ENCODE measurements around the gene CHRNA5.

The CHRNA5 gene

GRCh38 chr15:78565951-78566774 is 843 bp downstream of the CHRNA5 start:
- peak; percentile 22 for DNase-seq (ENCODE audit: low read depth, low spot score)
- Histone ChIP-seq H3K4me1 (ENCODE audit: insufficient read depth, insufficient read length) (peaks cover 4% of the 10 kb centered on the region), H3K36me3 (ENCODE audit: insufficient read depth, insufficient read length, low read length) (no peaks in the 10 kb centered on the region), H3K27me3 (ENCODE audit: insufficient read depth, insufficient read length) (no peaks in the 10 kb centered on the region), H3K9ac (ENCODE audit: insufficient read length, low read depth) (peak overlapping the region; percentile 81), H3K9me3 (ENCODE audit: insufficient read depth, low read length) (no peaks in the 10 kb centered on the region), H3K4me3 (ENCODE audit: insufficient read length, low read depth) (peak overlapping the region; percentile 85)
- TF ChIP-seq YY1 (IDR thresholded peaks at IDR 0.05; ENCODE audit: insufficient read depth, insufficient read length): no peak
- no peak for TF ChIP-seq SUZ12 (IDR thresholded peaks at IDR 0.05; ENCODE audit: extremely low read depth, insufficient read depth, insufficient read length)
- TF ChIP-seq ZNF274 (IDR thresholded peaks at IDR 0.05; ENCODE audit: low read depth, low read length): no peak

GRCh38 chr15:78567531-78567930 is 2.2 kb downstream of the CHRNA5 start:
- Histone ChIP-seq H3K27me3 (ENCODE audit: insufficient read depth, insufficient read length) (no peaks in the 10 kb centered on the region), H3K9ac (ENCODE audit: insufficient read length, low read depth) (no peak overlapping the region), H3K9me3 (ENCODE audit: insufficient read depth, low read length) (no peaks in the 10 kb centered on the region), H3K4me1 (ENCODE audit: insufficient read depth, insufficient read length) (peaks cover 4% of the 10 kb centered on the region), H3K4me3 (ENCODE audit: insufficient read length, low read depth) (no peak overlapping the region), H3K36me3 (ENCODE audit: insufficient read depth, insufficient read length, low read length) (no peaks in the 10 kb centered on the region)
- DNase-seq (ENCODE audit: low read depth, low spot score): no peak
- TF ChIP-seq ZNF274 (IDR thresholded peaks at IDR 0.05; ENCODE audit: low read depth, low read length) (no peak), SUZ12 (IDR thresholded peaks at IDR 0.05; ENCODE audit: extremely low read depth, insufficient read depth, insufficient read length) (no peak), YY1 (IDR thresholded peaks at IDR 0.05; ENCODE audit: insufficient read depth, insufficient read length) (no peak)

- Histone ChIP-seq H3K27me3 (ENCODE audit: insufficient read depth, insufficient read length) (no peaks in the 10 kb centered on the region), H3K9ac (ENCODE audit: insufficient read length, low read depth) (no peak overlapping the region), H3K4me3 (ENCODE audit: insufficient read length, low read depth) (no peak overlapping the region), H3K36me3 (ENCODE audit: insufficient read depth, insufficient read length, low read length) (no peaks in the 10 kb centered on the region), H3K4me1 (ENCODE audit: insufficient read depth, insufficient read length) (no peaks in the 10 kb centered on the region), H3K9me3 (ENCODE audit: insufficient read depth, low read length) (no peaks in the 10 kb centered on the region)
- TF ChIP-seq ZNF274 (IDR thresholded peaks at IDR 0.05; ENCODE audit: low read depth, low read length) (no peak), YY1 (IDR thresholded peaks at IDR 0.05; ENCODE audit: insufficient read depth, insufficient read length) (no peak), SUZ12 (IDR thresholded peaks at IDR 0.05; ENCODE audit: extremely low read depth, insufficient read depth, insufficient read length) (no peak)
- DNase-seq (ENCODE audit: low read depth, low spot score): no peak
Measured at GRCh38 chr15:78570710-78571109, 5.4 kb downstream of the CHRNA5 start.

- no peak for TF ChIP-seq SUZ12 (IDR thresholded peaks at IDR 0.05; ENCODE audit: extremely low read depth, insufficient read depth, insufficient read length)
- TF ChIP-seq YY1 (IDR thresholded peaks at IDR 0.05; ENCODE audit: insufficient read depth, insufficient read length): no peak
- TF ChIP-seq ZNF274 (IDR thresholded peaks at IDR 0.05; ENCODE audit: low read depth, low read length): no peak
- H3K9ac ChIP-seq (ENCODE audit: insufficient read length, low read depth): no peak overlapping the region
Measured at GRCh38 chr15:78571382-78571781, 6.1 kb downstream of the CHRNA5 start.

GRCh38 chr15:78573416-78573815 is 8.1 kb downstream of the CHRNA5 start:
- Histone ChIP-seq H3K4me3 (ENCODE audit: insufficient read length, low read depth) (no peak overlapping the region), H3K27me3 (ENCODE audit: insufficient read depth, insufficient read length) (no peaks in the 10 kb centered on the region), H3K9ac (ENCODE audit: insufficient read length, low read depth) (no peak overlapping the region), H3K36me3 (ENCODE audit: insufficient read depth, insufficient read length, low read length) (no peaks in the 10 kb centered on the region), H3K9me3 (ENCODE audit: insufficient read depth, low read length) (no peaks in the 10 kb centered on the region), H3K4me1 (ENCODE audit: insufficient read depth, insufficient read length) (no peaks in the 10 kb centered on the region)
- no peak for TF ChIP-seq SUZ12 (IDR thresholded peaks at IDR 0.05; ENCODE audit: extremely low read depth, insufficient read depth, insufficient read length)
- no peak for TF ChIP-seq YY1 (IDR thresholded peaks at IDR 0.05; ENCODE audit: insufficient read depth, insufficient read length)
- no peak for TF ChIP-seq ZNF274 (IDR thresholded peaks at IDR 0.05; ENCODE audit: low read depth, low read length)
- DNase-seq (ENCODE audit: low read depth, low spot score): no peak

More at GRCh38 chr15:78571382-78571781, 6.1 kb downstream of the CHRNA5 start:
- H3K9me3 ChIP-seq (ENCODE audit: insufficient read depth, low read length): no peaks in the 10 kb centered on the region
- no peak for DNase-seq (ENCODE audit: low read depth, low spot score)
- no peaks in the 10 kb centered on the region for H3K4me1 ChIP-seq (ENCODE audit: insufficient read depth, insufficient read length)
- no peaks in the 10 kb centered on the region for H3K36me3 ChIP-seq (ENCODE audit: insufficient read depth, insufficient read length, low read length)
- H3K4me3 ChIP-seq (ENCODE audit: insufficient read length, low read depth): no peak overlapping the region
- H3K27me3 ChIP-seq (ENCODE audit: insufficient read depth, insufficient read length): no peaks in the 10 kb centered on the region

GRCh38 chr15:78574944-78575343 is 9.6 kb downstream of the CHRNA5 start:
- H3K4me1 ChIP-seq (ENCODE audit: insufficient read depth, insufficient read length): no peaks in the 10 kb centered on the region
- H3K4me3 ChIP-seq (ENCODE audit: insufficient read length, low read depth): no peak overlapping the region
- H3K9ac ChIP-seq (ENCODE audit: insufficient read length, low read depth): no peak overlapping the region
- H3K9me3 ChIP-seq (ENCODE audit: insufficient read depth, low read length): no peaks in the 10 kb centered on the region
- no peak for TF ChIP-seq ZNF274 (IDR thresholded peaks at IDR 0.05; ENCODE audit: low read depth, low read length)
- TF ChIP-seq YY1 (IDR thresholded peaks at IDR 0.05; ENCODE audit: insufficient read depth, insufficient read length): no peak
- no peak for TF ChIP-seq SUZ12 (IDR thresholded peaks at IDR 0.05; ENCODE audit: extremely low read depth, insufficient read depth, insufficient read length)
- no peak for DNase-seq (ENCODE audit: low read depth, low spot score)
- H3K36me3 ChIP-seq (ENCODE audit: insufficient read depth, insufficient read length, low read length): no peaks in the 10 kb centered on the region
- no peaks in the 10 kb centered on the region for H3K27me3 ChIP-seq (ENCODE audit: insufficient read depth, insufficient read length)

- no peak for DNase-seq (ENCODE audit: low read depth, low spot score)
- Histone ChIP-seq H3K4me3 (ENCODE audit: insufficient read length, low read depth) (no peak overlapping the region), H3K36me3 (ENCODE audit: insufficient read depth, insufficient read length, low read length) (peaks cover 17% of the 10 kb centered on the region), H3K9ac (ENCODE audit: insufficient read length, low read depth) (no peak overlapping the region), H3K27me3 (ENCODE audit: insufficient read depth, insufficient read length) (no peaks in the 10 kb centered on the region), H3K9me3 (ENCODE audit: insufficient read depth, low read length) (no peaks in the 10 kb centered on the region), H3K4me1 (ENCODE audit: insufficient read depth, insufficient read length) (no peaks in the 10 kb centered on the region)
- TF ChIP-seq YY1 (IDR thresholded peaks at IDR 0.05; ENCODE audit: insufficient read depth, insufficient read length): no peak
- no peak for TF ChIP-seq SUZ12 (IDR thresholded peaks at IDR 0.05; ENCODE audit: extremely low read depth, insufficient read depth, insufficient read length)
- TF ChIP-seq ZNF274 (IDR thresholded peaks at IDR 0.05; ENCODE audit: low read depth, low read length): no peak
Measured at GRCh38 chr15:78597583-78597982, 32.3 kb downstream of the CHRNA5 start.
